ENCODE results near the gene WDFY3. TPM values are rescaled to one million over a fixed set of nuclear protein-coding genes. Genes with fewer than 3 reads are reported as not detected.

The WDFY3 gene
- total and polyA plus RNA-seq, 2 experiments from 2014 or later = 3.1 to 45.6 TPM

GRCh38 chr4:84678976-84679744, 287.3 kb downstream of the WDFY3 start:
- Histone ChIP-seq H3K9me2 (ENCODE audit: insufficient read depth) (no peaks in the 10 kb centered on the region), H3K9ac (no peak overlapping the region), H3K4me2 (ENCODE audit: unreplicated experiment) (no peak overlapping the region), H3K27me3 (replicated peaks; ENCODE audit: insufficient read depth) (no peaks in the 10 kb centered on the region), H4K20me1 (ENCODE audit: insufficient read depth) (no peaks in the 10 kb centered on the region), H2AFZ (no peak overlapping the region), H3K79me2 (ENCODE audit: insufficient read depth) (no peaks in the 10 kb centered on the region), H3K27ac (no peak overlapping the region), H3F3A (ENCODE audit: insufficient read depth) (peaks cover 12% of the 10 kb centered on the region; the same call in 1 of the 2 replicates), H3K4me1 (ENCODE audit: insufficient read depth) (peaks cover 16% of the 10 kb centered on the region), H3K36me3 (ENCODE audit: low read depth) (peaks cover 52% of the 10 kb centered on the region), H3K4me3 (no peak overlapping the region), H3K9me3 (ENCODE audit: low read depth) (no peaks in the 10 kb centered on the region)
- 52 to 62% methylated on average over 12 to 14 of the region's 14 CpGs for WGBS, 2 experiments (ENCODE audit: low coverage in 1 of 2, low lambda C conversion rate in 2 of 2, missing lambda C conversion rate in 2 of 2)
- TF ChIP-seq EZH2phosphoT487 (IDR thresholded peaks at IDR 0.05; ENCODE audit: insufficient read depth, low read depth) = no peak
- TF ChIP-seq EZH2 (IDR thresholded peaks at IDR 0.05; ENCODE audit: insufficient read depth, poor library complexity, severe bottlenecking) = no peak
- in situ Hi-C loops (cut with MboI) = no loop called here
- peak; percentile 2 for DNase-seq

- Histone ChIP-seq H3K79me2 (ENCODE audit: insufficient read depth) (no peaks in the 10 kb centered on the region), H3K4me2 (ENCODE audit: unreplicated experiment) (no peak overlapping the region), H3K27ac (no peak overlapping the region), H3K27me3 (replicated peaks; ENCODE audit: insufficient read depth) (no peaks in the 10 kb centered on the region), H4K20me1 (ENCODE audit: insufficient read depth) (no peaks in the 10 kb centered on the region), H3F3A (ENCODE audit: insufficient read depth) (peaks cover 20% of the 10 kb centered on the region), H3K9ac (no peak overlapping the region), H2AFZ (no peak overlapping the region), H3K4me1 (ENCODE audit: insufficient read depth) (peaks cover 26% of the 10 kb centered on the region), H3K36me3 (ENCODE audit: low read depth) (peaks cover 48% of the 10 kb centered on the region), H3K9me3 (ENCODE audit: low read depth) (no peaks in the 10 kb centered on the region), H3K4me3 (no peak overlapping the region), H3K9me2 (ENCODE audit: insufficient read depth) (no peaks in the 10 kb centered on the region)
- TF ChIP-seq EZH2phosphoT487 (IDR thresholded peaks at IDR 0.05; ENCODE audit: insufficient read depth, low read depth) (no peak), EZH2 (IDR thresholded peaks at IDR 0.05; ENCODE audit: insufficient read depth, poor library complexity, severe bottlenecking) (no peak)
- 32 to 39% methylated on average over 5 of the region's 5 CpGs for WGBS, 2 experiments (ENCODE audit: low coverage in 1 of 2, low lambda C conversion rate in 2 of 2, missing lambda C conversion rate in 2 of 2)
- in situ Hi-C loops (cut with MboI) = no loop called here
- peak; percentile 58 for DNase-seq
Observed at GRCh38 chr4:84677995-84678394, 288.5 kb downstream of the WDFY3 start.

- Histone ChIP-seq H3K4me2 (ENCODE audit: unreplicated experiment) (no peak overlapping the region), H3K9ac (no peak overlapping the region), H2AFZ (no peak overlapping the region), H3K4me3 (no peak overlapping the region), H3K27ac (no peak overlapping the region), H3K27me3 (replicated peaks; ENCODE audit: insufficient read depth) (no peaks in the 10 kb centered on the region), H3K79me2 (ENCODE audit: insufficient read depth) (no peaks in the 10 kb centered on the region), H3K9me2 (ENCODE audit: insufficient read depth) (no peaks in the 10 kb centered on the region), H3F3A (ENCODE audit: insufficient read depth) (peaks cover 23% of the 10 kb centered on the region), H3K36me3 (ENCODE audit: low read depth) (peaks cover 55% of the 10 kb centered on the region), H3K9me3 (ENCODE audit: low read depth) (no peaks in the 10 kb centered on the region), H4K20me1 (ENCODE audit: insufficient read depth) (no peaks in the 10 kb centered on the region), H3K4me1 (ENCODE audit: insufficient read depth) (peaks cover 22% of the 10 kb centered on the region)
- TF ChIP-seq EZH2 (IDR thresholded peaks at IDR 0.05; ENCODE audit: insufficient read depth, poor library complexity, severe bottlenecking) (no peak), EZH2phosphoT487 (IDR thresholded peaks at IDR 0.05; ENCODE audit: insufficient read depth, low read depth) (no peak)
- 85 to 87% methylated on average over 9 of the region's 9 CpGs for WGBS, 2 experiments (ENCODE audit: low coverage in 1 of 2, low lambda C conversion rate in 2 of 2, missing lambda C conversion rate in 2 of 2)
- in situ Hi-C loops (cut with MboI) = no loop called here
- DNase-seq = no peak
Observed at GRCh38 chr4:84677093-84677492, 289.4 kb downstream of the WDFY3 start.

GRCh38 chr4:84673475-84674240, 292.8 kb downstream of the WDFY3 start:
- H3K4me2 ChIP-seq (ENCODE audit: unreplicated experiment) = no peak overlapping the region
- WGBS, 2 experiments (ENCODE audit: low coverage in 1 of 2, low lambda C conversion rate in 2 of 2, missing lambda C conversion rate in 2 of 2) = 32 to 54% methylated on average over 1 of the region's 1 CpG
- peak; percentile 87 for DNase-seq

More at GRCh38 chr4:84673475-84674240, 292.8 kb downstream of the WDFY3 start:
- Histone ChIP-seq H3K27me3 (replicated peaks; ENCODE audit: insufficient read depth) (no peaks in the 10 kb centered on the region), H3K9me3 (ENCODE audit: low read depth) (no peaks in the 10 kb centered on the region), H3K36me3 (ENCODE audit: low read depth) (peaks cover 67% of the 10 kb centered on the region), H3F3A (ENCODE audit: insufficient read depth) (peaks cover 17% of the 10 kb centered on the region), H3K79me2 (ENCODE audit: insufficient read depth) (no peaks in the 10 kb centered on the region), H4K20me1 (ENCODE audit: insufficient read depth) (no peaks in the 10 kb centered on the region), H2AFZ (no peak overlapping the region), H3K9me2 (ENCODE audit: insufficient read depth) (no peaks in the 10 kb centered on the region), H3K27ac (no peak overlapping the region), H3K4me3 (no peak overlapping the region), H3K4me1 (ENCODE audit: insufficient read depth) (peaks cover 15% of the 10 kb centered on the region), H3K9ac (no peak overlapping the region)
- in situ Hi-C loops (cut with MboI) = no loop called here
- TF ChIP-seq EZH2phosphoT487 (IDR thresholded peaks at IDR 0.05; ENCODE audit: insufficient read depth, low read depth) (no peak), EZH2 (IDR thresholded peaks at IDR 0.05; ENCODE audit: insufficient read depth, poor library complexity, severe bottlenecking) (no peak)

Data from GM23248 (cell line).